ENCODE data around the gene SMC5. TPM values are rescaled to one million over a fixed set of nuclear protein-coding genes. Genes with fewer than 3 reads are reported as not detected.

SMC5 gene
- total RNA-seq, 1 experiment from 2014 or later, result 31.9 TPM

GRCh38 chr9:70355801-70356200, 97.0 kb downstream of the SMC5 start:
- Mint-ChIP-seq H3K4me1 (ENCODE audit: insufficient read depth, unreplicated experiment) (peaks cover 7% of the 10 kb centered on the region), H3K9me3 (ENCODE audit: unreplicated experiment) (no peaks in the 10 kb centered on the region), H3K27me3 (ENCODE audit: insufficient read depth, unreplicated experiment) (no peaks in the 10 kb centered on the region), H3K27ac (ENCODE audit: low read depth, unreplicated experiment) (no peak overlapping the region), H3K36me3 (ENCODE audit: insufficient read depth, unreplicated experiment) (peaks cover 44% of the 10 kb centered on the region), H3K4me3 (ENCODE audit: unreplicated experiment) (no peak overlapping the region)
- ChIA-PET CTCF (interaction anchor here (0.9 kb wide), 1 partner anchor 247 kb away, joined by 9 read pairs; no protein-coding TSS in a partner anchor), POLR2A (interaction anchor here (1.1 to 1.7 kb wide), 2 partner anchors 63 to 247 kb away, joined by 3 to 5 read pairs; no protein-coding TSS in a partner anchor)
- no peak for DNase-seq (ENCODE audit: unreplicated experiment)
- TF ChIP-seq CTCF (IDR thresholded peaks at IDR 0.05; ENCODE audit: unreplicated experiment), result no peak
- no TSS peak for BruUV-seq (replicated peaks)
- intact Hi-C loops (cut with micrococcal nuclease), result no loop called here

GRCh38 chr9:70362952-70363351, 104.2 kb downstream of the SMC5 start:
- intact Hi-C loops (cut with micrococcal nuclease), result no loop called here
- BruUV-seq (replicated peaks), result no TSS peak
- no peak overlapping the region for H3K27ac Mint-ChIP-seq (ENCODE audit: low read depth, unreplicated experiment)
- H3K4me1 Mint-ChIP-seq (ENCODE audit: insufficient read depth, unreplicated experiment), result peaks cover 6% of the 10 kb centered on the region
- H3K9me3 Mint-ChIP-seq (ENCODE audit: unreplicated experiment), result no peaks in the 10 kb centered on the region
- H3K27me3 Mint-ChIP-seq (ENCODE audit: insufficient read depth, unreplicated experiment), result no peaks in the 10 kb centered on the region
- no peak overlapping the region for H3K4me3 Mint-ChIP-seq (ENCODE audit: unreplicated experiment)
- ChIA-PET POLR2A (interaction anchor here (0.7 to 1.6 kb wide), 3 partner anchors 50 to 237 kb away, joined by 3 to 5 read pairs (median 4); no protein-coding TSS in a partner anchor), CTCF (no interaction called here)
- peaks cover 13% of the 10 kb centered on the region for H3K36me3 Mint-ChIP-seq (ENCODE audit: insufficient read depth, unreplicated experiment)
- TF ChIP-seq CTCF (IDR thresholded peaks at IDR 0.05; ENCODE audit: unreplicated experiment), result no peak
- DNase-seq (ENCODE audit: unreplicated experiment), result peak; percentile 78

GRCh38 chr9:70363760-70364159, 105.0 kb downstream of the SMC5 start:
- CTCF ChIA-PET, result interaction anchor here (0.6 kb wide), 1 partner anchor 14 kb away, joined by 3 read pairs; no protein-coding TSS in a partner anchor
- POLR2A ChIA-PET, result interaction anchor here (0.7 kb wide), 1 partner anchor 22 kb away, joined by 3 read pairs; no protein-coding TSS in a partner anchor
- peaks cover 13% of the 10 kb centered on the region for H3K36me3 Mint-ChIP-seq (ENCODE audit: insufficient read depth, unreplicated experiment)
- H3K4me3 Mint-ChIP-seq (ENCODE audit: unreplicated experiment), result no peak overlapping the region
- no TSS peak for BruUV-seq (replicated peaks)
- intact Hi-C loops (cut with micrococcal nuclease), result no loop called here
- H3K4me1 Mint-ChIP-seq (ENCODE audit: insufficient read depth, unreplicated experiment), result peaks cover 6% of the 10 kb centered on the region
- TF ChIP-seq CTCF (IDR thresholded peaks at IDR 0.05; ENCODE audit: unreplicated experiment), result no peak
- no peak for DNase-seq (ENCODE audit: unreplicated experiment)
- H3K27ac Mint-ChIP-seq (ENCODE audit: low read depth, unreplicated experiment), result no peak overlapping the region
- H3K9me3 Mint-ChIP-seq (ENCODE audit: unreplicated experiment), result no peaks in the 10 kb centered on the region
- no peaks in the 10 kb centered on the region for H3K27me3 Mint-ChIP-seq (ENCODE audit: insufficient read depth, unreplicated experiment)

GRCh38 chr9:70367305-70367930, 108.6 kb downstream of the SMC5 start:
- DNase-seq (ENCODE audit: unreplicated experiment), result no peak
- intact Hi-C loops (cut with micrococcal nuclease), result no loop called here
- Mint-ChIP-seq H3K4me3 (ENCODE audit: unreplicated experiment) (no peak overlapping the region), H3K9me3 (ENCODE audit: unreplicated experiment) (no peaks in the 10 kb centered on the region), H3K4me1 (ENCODE audit: insufficient read depth, unreplicated experiment) (peaks cover 5% of the 10 kb centered on the region), H3K27ac (ENCODE audit: low read depth, unreplicated experiment) (no peak overlapping the region), H3K36me3 (ENCODE audit: insufficient read depth, unreplicated experiment) (peaks cover 7% of the 10 kb centered on the region), H3K27me3 (ENCODE audit: insufficient read depth, unreplicated experiment) (no peaks in the 10 kb centered on the region)
- ChIA-PET CTCF (interaction anchor here (0.7 to 1.2 kb wide), 2 partner anchors 235 to 735 kb away, joined by 3 to 6 read pairs; no protein-coding TSS in a partner anchor), POLR2A (no interaction called here)
- no TSS peak for BruUV-seq (replicated peaks)
- no peak for TF ChIP-seq CTCF (IDR thresholded peaks at IDR 0.05; ENCODE audit: unreplicated experiment)

Data from MCF 10A (cell line).